Measurements from ENCODE around the gene SUCLG2. TPM values are rescaled to one million over a fixed set of nuclear protein-coding genes. Genes with fewer than 3 reads are reported as not detected.

SUCLG2 gene
- total RNA-seq, 1 donor from 2014 or later, result 20.8 TPM

DNA sequence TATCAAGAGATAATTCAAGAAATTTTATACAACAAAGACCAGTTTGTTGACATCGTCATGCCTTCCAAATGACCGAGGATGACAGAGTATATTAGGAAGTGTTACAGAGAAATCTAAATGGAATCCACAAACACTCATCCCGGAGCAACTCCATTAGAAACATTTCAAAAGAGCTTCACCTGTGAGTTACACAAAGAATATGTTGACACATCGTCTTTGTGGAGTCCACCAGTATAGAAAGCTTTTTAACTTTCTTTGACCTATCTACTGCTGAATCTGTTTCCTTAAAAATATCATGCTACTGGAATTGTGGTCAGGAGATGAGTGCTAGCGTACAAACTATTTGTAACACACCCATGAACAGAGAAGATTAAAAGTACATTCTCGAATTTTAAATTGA lies 130.4 kb downstream of the SUCLG2 start:
- peaks cover 2% of the 10 kb centered on the region for H3K36me3 Mint-ChIP-seq (ENCODE audit: low read depth, unreplicated experiment)

DNA sequence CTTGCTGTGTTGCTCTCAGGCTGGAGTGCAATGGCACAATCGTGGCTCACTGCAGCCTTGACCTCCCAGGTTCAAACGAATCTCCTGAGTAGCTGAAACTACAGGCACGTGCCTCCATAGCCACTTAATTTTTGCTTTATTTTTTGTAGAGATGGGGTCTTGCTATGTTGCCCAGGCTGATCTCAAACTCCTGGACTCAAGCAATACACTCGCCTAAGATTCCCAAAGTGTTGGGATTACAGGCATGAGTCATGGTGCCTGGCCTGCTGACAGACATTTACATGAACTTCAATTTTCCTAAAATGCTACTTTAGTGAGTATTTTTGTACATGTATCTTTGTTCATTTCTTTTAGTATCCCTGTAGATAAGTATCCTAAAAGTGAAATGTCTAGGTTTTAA lies 132.3 kb downstream of the SUCLG2 start:
- no peak overlapping the region for H2AFZ ChIP-seq (ENCODE audit: low read depth, low read length)
- no peaks in the 10 kb centered on the region for H3K27me3 ChIP-seq (ENCODE audit: insufficient read depth, low read length)
- no peak overlapping the region for H3K4me2 ChIP-seq (ENCODE audit: low read length)
- H3K4me3 Mint-ChIP-seq (ENCODE audit: unreplicated experiment), result no peak overlapping the region
- no peak overlapping the region for H3K27ac Mint-ChIP-seq (ENCODE audit: unreplicated experiment)
- no peaks in the 10 kb centered on the region for H3K9me3 ChIP-seq (ENCODE audit: insufficient read depth, low read depth, low read length)
- no peak for DNase-seq (ENCODE audit: low read depth)
- TF ChIP-seq, protein P1, sequence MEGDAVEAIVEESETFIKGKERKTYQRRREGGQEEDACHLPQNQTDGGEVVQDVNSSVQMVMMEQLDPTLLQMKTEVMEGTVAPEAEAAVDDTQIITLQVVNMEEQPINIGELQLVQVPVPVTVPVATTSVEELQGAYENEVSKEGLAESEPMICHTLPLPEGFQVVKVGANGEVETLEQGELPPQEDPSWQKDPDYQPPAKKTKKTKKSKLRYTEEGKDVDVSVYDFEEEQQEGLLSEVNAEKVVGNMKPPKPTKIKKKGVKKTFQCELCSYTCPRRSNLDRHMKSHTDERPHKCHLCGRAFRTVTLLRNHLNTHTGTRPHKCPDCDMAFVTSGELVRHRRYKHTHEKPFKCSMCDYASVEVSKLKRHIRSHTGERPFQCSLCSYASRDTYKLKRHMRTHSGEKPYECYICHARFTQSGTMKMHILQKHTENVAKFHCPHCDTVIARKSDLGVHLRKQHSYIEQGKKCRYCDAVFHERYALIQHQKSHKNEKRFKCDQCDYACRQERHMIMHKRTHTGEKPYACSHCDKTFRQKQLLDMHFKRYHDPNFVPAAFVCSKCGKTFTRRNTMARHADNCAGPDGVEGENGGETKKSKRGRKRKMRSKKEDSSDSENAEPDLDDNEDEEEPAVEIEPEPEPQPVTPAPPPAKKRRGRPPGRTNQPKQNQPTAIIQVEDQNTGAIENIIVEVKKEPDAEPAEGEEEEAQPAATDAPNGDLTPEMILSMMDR (IDR thresholded peaks at IDR 0.05; ENCODE audit: insufficient read depth, low read depth, low read length), result no peak
- no peak for TF ChIP-seq EZH2 (IDR thresholded peaks at IDR 0.05; ENCODE audit: insufficient read depth, low read length)
- peaks cover 8% of the 10 kb centered on the region for H3K4me1 ChIP-seq (ENCODE audit: insufficient read depth, low read length)
- FAIRE-seq, result no peak
- H3K4me3 ChIP-seq (ENCODE audit: insufficient read depth, low read depth, low read length), result no peak overlapping the region
- H3K27me3 Mint-ChIP-seq (ENCODE audit: low read depth, unreplicated experiment), result no peaks in the 10 kb centered on the region
- no peak overlapping the region for H3K9ac ChIP-seq (ENCODE audit: low read length)
- no peaks in the 10 kb centered on the region for H3K9me3 Mint-ChIP-seq (ENCODE audit: unreplicated experiment)
- H3K27ac ChIP-seq (ENCODE audit: low read depth, low read length), result no peak overlapping the region
- no peaks in the 10 kb centered on the region for H3K79me2 ChIP-seq (ENCODE audit: insufficient read depth, low read length)
- H3K4me1 Mint-ChIP-seq (ENCODE audit: low read depth, unreplicated experiment), result peaks cover 11% of the 10 kb centered on the region
- H3K36me3 ChIP-seq (ENCODE audit: insufficient read depth, low read length), result peaks cover 10% of the 10 kb centered on the region
- H4K20me1 ChIP-seq (ENCODE audit: insufficient read depth, low read length), result no peaks in the 10 kb centered on the region
- H3K36me3 Mint-ChIP-seq (ENCODE audit: low read depth, unreplicated experiment), result peaks cover 2% of the 10 kb centered on the region

More for the DNA sequence above, 130.4 kb downstream of the SUCLG2 start:
- H3K4me2 ChIP-seq (ENCODE audit: low read length), result no peak overlapping the region
- H3K4me1 ChIP-seq (ENCODE audit: insufficient read depth, low read length), result peaks cover 8% of the 10 kb centered on the region
- no peaks in the 10 kb centered on the region for H3K9me3 ChIP-seq (ENCODE audit: insufficient read depth, low read depth, low read length)
- Mint-ChIP-seq H3K4me3 (ENCODE audit: unreplicated experiment) (no peak overlapping the region), H3K27ac (ENCODE audit: unreplicated experiment) (no peak overlapping the region), H3K27me3 (ENCODE audit: low read depth, unreplicated experiment) (no peaks in the 10 kb centered on the region), H3K4me1 (ENCODE audit: low read depth, unreplicated experiment) (peaks cover 11% of the 10 kb centered on the region), H3K9me3 (ENCODE audit: unreplicated experiment) (no peaks in the 10 kb centered on the region)
- FAIRE-seq, result peak; percentile 58
- H3K79me2 ChIP-seq (ENCODE audit: insufficient read depth, low read length), result no peaks in the 10 kb centered on the region
- DNase-seq (ENCODE audit: low read depth), result peak; percentile 63
- no peak overlapping the region for H3K4me3 ChIP-seq (ENCODE audit: insufficient read depth, low read depth, low read length)
- H3K27ac ChIP-seq (ENCODE audit: low read depth, low read length), result no peak overlapping the region
- H3K36me3 ChIP-seq (ENCODE audit: insufficient read depth, low read length), result peaks cover under 1% of the 10 kb centered on the region
- TF ChIP-seq, protein P1 (IDR thresholded peaks at IDR 0.05; ENCODE audit: insufficient read depth, low read depth, low read length), result no peak
- TF ChIP-seq EZH2 (IDR thresholded peaks at IDR 0.05; ENCODE audit: insufficient read depth, low read length), result no peak
- no peak overlapping the region for H2AFZ ChIP-seq (ENCODE audit: low read depth, low read length)
- H3K9ac ChIP-seq (ENCODE audit: low read length), result no peak overlapping the region
- no peaks in the 10 kb centered on the region for H4K20me1 ChIP-seq (ENCODE audit: insufficient read depth, low read length)
- H3K27me3 ChIP-seq (ENCODE audit: insufficient read depth, low read length), result no peaks in the 10 kb centered on the region

DNA sequence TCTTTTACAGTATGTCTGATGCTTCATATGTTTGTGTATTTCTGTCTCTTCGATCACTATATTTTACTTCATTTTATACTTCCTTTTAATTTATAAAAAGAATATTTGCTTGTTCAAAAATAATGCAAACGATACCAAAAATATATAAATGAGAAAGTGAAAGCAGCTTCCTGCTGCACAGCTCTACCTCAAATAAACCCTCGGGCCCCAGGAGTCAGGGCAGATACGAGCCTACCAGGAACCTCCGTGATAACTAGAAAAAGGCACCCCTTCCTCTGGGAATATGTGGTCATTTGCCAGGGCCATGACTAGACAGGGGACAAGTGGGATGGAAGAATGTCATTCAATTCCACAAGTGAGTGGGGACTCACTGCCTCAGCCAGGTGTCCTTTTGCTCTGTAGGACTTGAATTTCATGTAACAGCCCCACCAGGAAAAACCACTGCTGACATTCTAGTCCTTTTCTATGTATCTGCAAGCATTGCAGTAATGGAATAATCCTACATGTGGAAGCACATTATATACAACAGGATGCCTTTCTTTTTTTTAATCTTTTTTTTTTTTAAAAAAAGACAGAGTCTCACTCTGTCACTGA lies 133.3 kb downstream of the SUCLG2 start:
- H3K27ac Mint-ChIP-seq (ENCODE audit: unreplicated experiment), result no peak overlapping the region
- no peaks in the 10 kb centered on the region for H3K9me3 Mint-ChIP-seq (ENCODE audit: unreplicated experiment)
- H3K9me3 ChIP-seq (ENCODE audit: insufficient read depth, low read depth, low read length), result no peaks in the 10 kb centered on the region
- peaks cover 9% of the 10 kb centered on the region for H3K4me1 Mint-ChIP-seq (ENCODE audit: low read depth, unreplicated experiment)
- no peak overlapping the region for H3K4me2 ChIP-seq (ENCODE audit: low read length)
- peaks cover 4% of the 10 kb centered on the region for H3K4me1 ChIP-seq (ENCODE audit: insufficient read depth, low read length)
- no peaks in the 10 kb centered on the region for H3K79me2 ChIP-seq (ENCODE audit: insufficient read depth, low read length)
- H3K36me3 Mint-ChIP-seq (ENCODE audit: low read depth, unreplicated experiment), result peaks cover 2% of the 10 kb centered on the region
- TF ChIP-seq, protein P1 (IDR thresholded peaks at IDR 0.05; ENCODE audit: insufficient read depth, low read depth, low read length), result no peak
- TF ChIP-seq EZH2 (IDR thresholded peaks at IDR 0.05; ENCODE audit: insufficient read depth, low read length), result no peak
- H3K4me3 ChIP-seq (ENCODE audit: insufficient read depth, low read depth, low read length), result no peak overlapping the region
- no peak overlapping the region for H3K9ac ChIP-seq (ENCODE audit: low read length)
- H2AFZ ChIP-seq (ENCODE audit: low read depth, low read length), result no peak overlapping the region
- no peaks in the 10 kb centered on the region for H3K27me3 ChIP-seq (ENCODE audit: insufficient read depth, low read length)
- peaks cover 10% of the 10 kb centered on the region for H3K36me3 ChIP-seq (ENCODE audit: insufficient read depth, low read length)
- H4K20me1 ChIP-seq (ENCODE audit: insufficient read depth, low read length), result no peaks in the 10 kb centered on the region
- DNase-seq (ENCODE audit: low read depth) (no peak), FAIRE-seq (no peak)
- no peaks in the 10 kb centered on the region for H3K27me3 Mint-ChIP-seq (ENCODE audit: low read depth, unreplicated experiment)
- no peak overlapping the region for H3K4me3 Mint-ChIP-seq (ENCODE audit: unreplicated experiment)
- H3K27ac ChIP-seq (ENCODE audit: low read depth, low read length), result no peak overlapping the region
